ENCODE data around the gene PRRC2C. TPM values are rescaled to one million over a fixed set of nuclear protein-coding genes. Genes with fewer than 3 reads are reported as not detected.
"Not testable (repeated sequence)": the region's sequence is repeated elsewhere in the genome, so short reads cannot be mapped to it uniquely, and the experiment has no call there.

The PRRC2C gene
- total RNA-seq = 45.8 TPM
- long read RNA-seq, partial matches to known transcripts = 7 of 12 reads
- long read RNA-seq, other reads (novel, unspliced or antisense) = 3 of 12 reads

DNA sequence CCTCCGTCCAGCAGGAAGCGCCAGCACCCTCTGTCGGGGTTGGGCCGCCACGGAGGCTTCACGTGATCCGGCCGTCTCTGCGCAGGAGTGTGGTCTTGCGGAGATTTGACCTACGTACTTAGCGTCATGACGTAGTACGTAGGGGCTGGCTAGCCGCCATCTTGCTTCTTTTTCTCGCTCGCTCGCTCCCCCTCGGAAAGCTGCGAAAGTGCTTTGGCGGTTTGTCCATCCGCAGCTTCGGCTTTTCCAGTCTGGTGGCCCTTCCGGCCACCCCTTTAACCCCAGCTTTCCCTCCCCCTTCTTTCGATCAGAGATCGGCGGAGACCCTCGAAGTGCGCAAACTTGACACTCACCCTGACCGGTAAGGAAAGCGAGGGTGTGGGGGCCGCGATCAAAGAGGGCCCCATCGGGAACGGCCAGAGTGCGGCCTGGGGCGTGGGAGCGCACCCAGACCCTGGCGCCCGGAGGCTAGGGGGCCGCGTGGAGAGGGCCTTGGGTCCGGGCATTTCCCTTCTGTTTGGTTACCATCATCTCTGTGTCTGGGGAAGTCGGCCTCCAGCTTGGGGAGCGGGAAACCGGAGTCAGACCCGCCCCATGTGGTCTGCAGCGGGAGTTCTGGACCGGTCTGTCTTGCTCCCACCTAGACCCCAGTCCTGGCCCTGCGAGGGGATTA is at the start of gene PRRC2C:
TSS of gene PRRC2C (plus strand) at position 156 of the 673 bp plus-strand sequence. CDS start 26,559 bp downstream, outside the sequence.
- Histone ChIP-seq H3K4me3 (peak within 1 kb of the TSS; percentile 89), H3K36me3 (no peaks in the 10 kb centered on the region), H3K27me3 (ENCODE audit: low read depth) (no peaks in the 10 kb centered on the region), H3K9me3 (replicated peaks) (no peaks in the 10 kb centered on the region), H3K4me1 (peaks cover 57% of the 10 kb centered on the region), H3K27ac (replicated peaks) (peak within 1 kb of the TSS; percentile 97)
- intact Hi-C loops (cut with micrococcal nuclease) = no loop called here
- peak; percentile 99 for DNase-seq
- TF ChIP-seq, protein P1, sequence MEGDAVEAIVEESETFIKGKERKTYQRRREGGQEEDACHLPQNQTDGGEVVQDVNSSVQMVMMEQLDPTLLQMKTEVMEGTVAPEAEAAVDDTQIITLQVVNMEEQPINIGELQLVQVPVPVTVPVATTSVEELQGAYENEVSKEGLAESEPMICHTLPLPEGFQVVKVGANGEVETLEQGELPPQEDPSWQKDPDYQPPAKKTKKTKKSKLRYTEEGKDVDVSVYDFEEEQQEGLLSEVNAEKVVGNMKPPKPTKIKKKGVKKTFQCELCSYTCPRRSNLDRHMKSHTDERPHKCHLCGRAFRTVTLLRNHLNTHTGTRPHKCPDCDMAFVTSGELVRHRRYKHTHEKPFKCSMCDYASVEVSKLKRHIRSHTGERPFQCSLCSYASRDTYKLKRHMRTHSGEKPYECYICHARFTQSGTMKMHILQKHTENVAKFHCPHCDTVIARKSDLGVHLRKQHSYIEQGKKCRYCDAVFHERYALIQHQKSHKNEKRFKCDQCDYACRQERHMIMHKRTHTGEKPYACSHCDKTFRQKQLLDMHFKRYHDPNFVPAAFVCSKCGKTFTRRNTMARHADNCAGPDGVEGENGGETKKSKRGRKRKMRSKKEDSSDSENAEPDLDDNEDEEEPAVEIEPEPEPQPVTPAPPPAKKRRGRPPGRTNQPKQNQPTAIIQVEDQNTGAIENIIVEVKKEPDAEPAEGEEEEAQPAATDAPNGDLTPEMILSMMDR (IDR thresholded peaks at IDR 0.05; ENCODE audit: borderline replicate concordance) = peak; percentile 83

DNA sequence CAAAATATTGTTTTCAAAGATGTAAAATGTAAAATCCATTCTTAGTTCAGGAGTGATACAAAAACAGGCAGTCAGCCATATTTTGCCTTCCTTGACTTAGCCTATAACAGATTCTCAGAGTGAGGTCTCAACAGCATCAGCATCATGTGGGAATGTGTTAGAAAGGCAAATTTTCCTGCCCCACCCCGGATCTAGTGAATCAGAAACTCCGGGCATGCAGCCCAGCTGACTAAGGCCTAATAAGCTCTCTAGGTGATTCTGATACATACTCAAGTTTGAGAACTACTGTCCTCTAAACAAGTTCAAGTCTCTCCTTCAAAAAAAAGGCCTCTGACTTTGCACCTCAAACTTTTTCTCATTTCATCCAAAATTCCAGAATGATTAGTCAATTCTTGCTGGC is 46.9 kb upstream of the PRRC2C start:
- no peak overlapping the region for H3K27ac ChIP-seq (replicated peaks)
- H3K4me1 ChIP-seq = peaks cover 6% of the 10 kb centered on the region
- H3K36me3 ChIP-seq = no peaks in the 10 kb centered on the region
- H3K4me3 ChIP-seq = no peak overlapping the region
- no peaks in the 10 kb centered on the region for H3K9me3 ChIP-seq (replicated peaks)
- no peaks in the 10 kb centered on the region for H3K27me3 ChIP-seq (ENCODE audit: low read depth)
- DNase-seq = peak; percentile 46
- intact Hi-C loops (cut with micrococcal nuclease) = no loop called here
- TF ChIP-seq, protein P1 (IDR thresholded peaks at IDR 0.05; ENCODE audit: borderline replicate concordance) = no peak

DNA sequence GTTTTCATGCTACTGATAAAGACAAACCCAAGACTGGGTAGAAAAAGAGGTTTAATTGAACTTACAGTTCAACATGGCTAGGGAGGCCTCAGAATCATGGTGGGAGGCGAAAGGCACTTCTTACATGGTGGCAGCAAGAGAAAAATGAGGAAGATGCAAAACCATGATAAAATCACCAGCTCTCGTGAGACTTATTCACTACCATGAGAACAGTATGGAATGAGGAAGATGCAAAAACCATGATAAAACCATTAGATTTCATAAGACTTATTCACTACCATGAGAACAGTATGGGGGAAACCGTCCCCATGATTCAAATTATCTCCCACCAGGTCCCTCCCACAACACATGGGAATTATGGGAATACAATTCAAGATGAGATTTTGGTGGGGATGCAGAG is 45.1 kb upstream of the PRRC2C start:
- H3K36me3 ChIP-seq; DNase-seq; H3K4me1 ChIP-seq; H3K27me3 ChIP-seq (ENCODE audit: low read depth); H3K27ac ChIP-seq (replicated peaks); H3K9me3 ChIP-seq (replicated peaks); intact Hi-C loops (cut with micrococcal nuclease); H3K4me3 ChIP-seq: not testable (repeated sequence)

DNA sequence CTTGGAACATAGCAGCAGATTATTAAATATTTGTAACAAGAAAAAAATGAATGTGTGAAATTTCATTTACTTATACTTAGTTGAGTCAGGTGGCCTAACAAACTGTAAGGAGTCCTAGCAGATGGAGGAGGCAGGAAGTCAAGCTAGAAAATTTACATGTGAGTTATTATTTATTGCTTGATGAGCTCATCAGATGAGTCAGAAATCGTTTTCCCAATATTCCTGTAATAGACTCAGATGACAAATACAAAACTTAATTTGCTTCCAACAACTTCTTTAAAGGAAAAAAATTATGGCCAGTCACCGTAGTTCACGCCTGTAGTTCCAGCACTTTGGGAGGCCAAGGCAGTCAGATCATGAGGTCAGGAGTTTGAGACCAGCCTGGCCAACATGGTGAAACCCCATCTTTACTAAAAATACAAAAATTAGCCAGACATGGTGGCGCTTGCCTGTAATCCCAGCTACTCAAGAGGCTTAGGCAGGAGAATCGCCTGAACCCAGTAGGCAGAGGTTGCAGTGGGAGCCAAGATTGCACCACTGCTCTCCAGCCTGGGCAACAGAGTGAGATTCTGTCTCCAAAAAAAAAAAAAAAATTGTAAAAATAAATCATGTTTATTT is 43.9 kb upstream of the PRRC2C start:
- H3K36me3 ChIP-seq; H3K27me3 ChIP-seq (ENCODE audit: low read depth); DNase-seq; H3K4me1 ChIP-seq; H3K9me3 ChIP-seq (replicated peaks); H3K27ac ChIP-seq (replicated peaks); H3K4me3 ChIP-seq; intact Hi-C loops (cut with micrococcal nuclease): not testable (repeated sequence)

DNA sequence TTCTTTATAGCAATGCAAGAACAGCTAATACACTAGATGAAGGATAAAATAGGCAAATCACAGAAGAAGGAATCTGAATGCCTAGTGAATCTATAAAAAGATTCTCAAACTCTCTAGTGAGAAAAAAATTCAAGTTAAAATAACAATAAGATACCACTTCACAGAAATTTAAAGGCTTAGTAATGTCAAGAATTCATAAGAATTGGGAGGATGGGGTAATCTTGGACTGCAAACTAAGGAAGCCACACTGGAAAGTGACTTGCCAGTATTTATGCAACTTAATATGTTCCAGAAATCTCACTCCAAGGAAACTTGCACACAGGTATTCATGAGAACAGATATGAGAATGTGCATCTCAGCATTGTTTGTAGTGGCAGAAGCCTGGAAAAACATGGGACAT is 38.9 kb upstream of the PRRC2C start:
- H3K4me3 ChIP-seq = no peak overlapping the region
- H3K9me3 ChIP-seq (replicated peaks) = no peaks in the 10 kb centered on the region
- H3K27me3 ChIP-seq (ENCODE audit: low read depth) = no peaks in the 10 kb centered on the region
- no peaks in the 10 kb centered on the region for H3K36me3 ChIP-seq
- no peak overlapping the region for H3K27ac ChIP-seq (replicated peaks)
- TF ChIP-seq, protein P1 (IDR thresholded peaks at IDR 0.05; ENCODE audit: borderline replicate concordance) = no peak
- intact Hi-C loops (cut with micrococcal nuclease) = no loop called here
- DNase-seq = no peak
- no peaks in the 10 kb centered on the region for H3K4me1 ChIP-seq

DNA sequence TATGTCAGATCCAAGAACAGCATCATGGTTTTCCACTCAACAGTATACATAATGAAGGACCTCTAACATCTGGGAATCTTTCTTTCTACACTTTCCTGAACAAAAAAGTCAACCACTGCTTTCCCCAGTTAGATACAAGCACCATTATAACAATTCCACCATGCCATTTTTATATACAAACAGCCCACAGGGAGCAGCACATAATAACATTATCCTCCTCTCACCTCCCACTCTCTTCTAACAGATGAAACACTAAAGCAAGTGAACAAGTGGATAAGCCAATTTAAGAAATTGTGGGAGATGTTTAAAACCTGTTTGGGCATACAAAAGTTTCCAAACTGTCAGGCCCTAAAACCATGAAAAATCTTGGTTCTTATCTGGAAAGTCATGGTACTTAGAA is 29.4 kb upstream of the PRRC2C start:
- no peaks in the 10 kb centered on the region for H3K4me1 ChIP-seq
- no peak overlapping the region for H3K27ac ChIP-seq (replicated peaks)
- H3K36me3 ChIP-seq = no peaks in the 10 kb centered on the region
- TF ChIP-seq, protein P1 (IDR thresholded peaks at IDR 0.05; ENCODE audit: borderline replicate concordance) = no peak
- H3K9me3 ChIP-seq (replicated peaks) = no peaks in the 10 kb centered on the region
- intact Hi-C loops (cut with micrococcal nuclease) = no loop called here
- no peak for DNase-seq
- H3K27me3 ChIP-seq (ENCODE audit: low read depth) = no peaks in the 10 kb centered on the region
- no peak overlapping the region for H3K4me3 ChIP-seq
